GM12878 (cell line): ENCODE data around the gene ASAP3. TPM values are rescaled to one million over a fixed set of nuclear protein-coding genes. Genes with fewer than 3 reads are reported as not detected.

Source experiments
- ATAC-seq: fragments of 200-7000 bp; cut with Tn5 transposase; 3 replicates; pipeline ENCODE4 v1.9.1; 2020; ENCODE audit warnings: mild to moderate bottlenecking, moderate library complexity
- BruUV-seq: library from RNA; stranded (reverse); fragments of 400-500 nt; replicated peaks from 2 replicates; lab custom pipeline; 2021; lab: Mats Ljungman, UMichigan
- CTCF ChIA-PET: fragments of 300-600 bp; sonication (Branson Sonifier 250); formaldehyde crosslinking; extraction: SDS; loops from one replicate; lab custom pipeline; 2021; ENCODE audit warnings: inconsistent platforms; lab: Yijun Ruan, JAX
- POLR2A ChIA-PET: fragments of 350-600 bp; formaldehyde crosslinking; extraction: SDS; loops from one replicate; lab custom pipeline; 2021; ENCODE audit warnings: inconsistent platforms; lab: Charles Lee
- RAD21 ChIA-PET: fragments of 300-600 bp; sonication (Branson Sonifier 250); formaldehyde crosslinking; loops from one replicate; lab custom pipeline; 2023; ENCODE audit warnings: antibody characterized with exemption; ENCODE audit not compliant: unreplicated experiment; lab: Charles Lee
- SMC1A ChIA-PET: fragments of 300-600 bp; sonication (Branson Sonifier 250); formaldehyde crosslinking; loops from one replicate; lab custom pipeline; 2023; ENCODE audit not compliant: unreplicated experiment, uncharacterized antibody; lab: Charles Lee
- DNase-seq: peaks from one replicate; pipeline ENCODE4 v3.0.0-alpha.2; 2011; ENCODE audit warnings: low read depth, low spot score
- FAIRE-seq: peaks from 3 replicates; lab custom pipeline; 2011; peaks lifted over from hg19 to GRCh38; lab: Jason Lieb, UNC
- H2AFZ ChIP-seq: 2 replicates; pipeline ENCODE4 v1.6.0; 2011; ENCODE audit warnings: low read depth, low read length, control low read depth; ENCODE audit not compliant: control insufficient read depth
- H3K27ac ChIP-seq: 2 replicates; pipeline ENCODE4 v1.5.1; 2011; ENCODE audit warnings: control low read depth; ENCODE audit not compliant: control insufficient read depth, insufficient read depth
- H3K27me3 ChIP-seq, 2 experiments: replicated peaks in 1 of 2; 2 replicates each; pipeline versions ENCODE4 v1.6.0 to v1.6.1; 2011; ENCODE audit warnings: low read length in 1 of 2; ENCODE audit not compliant: control insufficient read depth in 2 of 2, insufficient read depth in 2 of 2
- H3K36me3 ChIP-seq, 2 experiments: 2 replicates each; pipeline ENCODE4 v1.5.1; 2011; ENCODE audit warnings: low read length in 1 of 2; ENCODE audit not compliant: control insufficient read depth in 2 of 2, insufficient read depth in 2 of 2
- H3K4me1 ChIP-seq: 2 replicates; pipeline ENCODE4 v1.6.1; 2011; ENCODE audit warnings: mild to moderate bottlenecking, low read length, moderate library complexity, mixed read lengths; ENCODE audit not compliant: control insufficient read depth, insufficient read depth
- H3K4me2 ChIP-seq: 2 replicates; pipeline ENCODE4 v1.6.0; 2011; ENCODE audit warnings: control low read depth; ENCODE audit not compliant: control insufficient read depth, insufficient read depth
- H3K4me3 ChIP-seq: fragments of 200-600 bp; sonication (generic); 2 replicates; pipeline ENCODE4 v1.5.1; 2016
- H3K79me2 ChIP-seq: 2 replicates; pipeline ENCODE4 v1.6.0; 2011; ENCODE audit warnings: low read length; ENCODE audit not compliant: control insufficient read depth, insufficient read depth
- H3K9ac ChIP-seq: 2 replicates; pipeline ENCODE4 v1.8.0; 2011; ENCODE audit warnings: low read length, control low read depth, mixed read lengths; ENCODE audit not compliant: control insufficient read depth, insufficient read depth
- H3K9me3 ChIP-seq: replicated peaks from 3 replicates; pipeline ENCODE4 v1.5.1; 2011; ENCODE audit warnings: mild to moderate bottlenecking, low read length; ENCODE audit not compliant: control insufficient read depth, insufficient read depth
- H4K20me1 ChIP-seq: 2 replicates; pipeline ENCODE4 v1.6.0; 2011; ENCODE audit not compliant: control insufficient read depth, insufficient read depth
- BACH1 ChIP-seq: fragments of 450-650 bp; IDR thresholded peaks from 2 replicates; pipeline ENCODE4 v1.6.1; 2017; ENCODE audit warnings: mild to moderate bottlenecking, borderline replicate concordance
- BCL11A ChIP-seq: IDR thresholded peaks from 2 replicates; pipeline ENCODE4 v1.6.1; 2011; ENCODE audit warnings: low read depth, low read length
- CEBPZ ChIP-seq: fragments of 150-350 bp; IDR thresholded peaks from 2 replicates; pipeline ENCODE4 v1.6.1; 2016; ENCODE audit warnings: low read depth, low read length
- GABPA ChIP-seq: IDR thresholded peaks from 2 replicates; pipeline ENCODE4 v1.6.1; 2014; ENCODE audit warnings: antibody characterized with exemption, low read depth, mild to moderate bottlenecking, inconsistent platforms
- MYB ChIP-seq: fragments of 150-350 bp; IDR thresholded peaks from 2 replicates; pipeline ENCODE4 v1.6.1; 2014; ENCODE audit warnings: mild to moderate bottlenecking, low read depth, low read length, borderline replicate concordance
- PML ChIP-seq: IDR thresholded peaks from 2 replicates; pipeline ENCODE4 v1.6.1; 2012; ENCODE audit warnings: low read length, inconsistent platforms
- RCOR1 ChIP-seq: conservative IDR thresholded peaks from 2 replicates; pipeline ENCODE4 v1.6.1; 2012; ENCODE audit warnings: low read depth, low read length, improper control_type of control experiment
- SRF ChIP-seq, 2 experiments: IDR thresholded peaks; 2 replicates each; pipeline ENCODE4 v1.6.1; 2011; ENCODE audit warnings: low read depth in 2 of 2, low read length in 2 of 2, mild to moderate bottlenecking in 1 of 2, moderate library complexity in 1 of 2
- TBL1XR1 ChIP-seq: IDR thresholded peaks from 2 replicates; pipeline ENCODE4 v1.6.1; 2012; ENCODE audit warnings: low read depth, low read length, improper control_type of control experiment
- ZNF207 ChIP-seq: fragments of 450-650 bp; IDR thresholded peaks from 2 replicates; pipeline ENCODE4 v1.6.1; 2014; ENCODE audit warnings: antibody characterized with exemption, mild to moderate bottlenecking, borderline replicate concordance
- ZSCAN29 ChIP-seq: fragments of 450-650 bp; IDR thresholded peaks from 2 replicates; pipeline ENCODE4 v1.6.1; 2017; ENCODE audit warnings: mild to moderate bottlenecking, moderate library complexity
- WGBS: methylation state at CpG from one replicate; pipeline ENCODE4 v1.1.6; 2016; ENCODE audit warnings: low lambda C conversion rate; ENCODE audit not compliant: insufficient replicate concordance, insufficient coverage; ENCODE audit errors: missing lambda C conversion rate; 5-methylcytosine and 5-hydroxymethylcytosine counted together
- in situ Hi-C: fragments of 300-500 bp; cut with MboI; formaldehyde crosslinking; loops from 9 replicates; pipeline ENCODE4 v1.14.3; 2018; ENCODE audit warnings: mixed read lengths
- intact Hi-C: fragments of 100-400 bp; cut with micrococcal nuclease; formaldehyde crosslinking; loops from one replicate; pipeline ENCODE4 v1.14.2; 2022; ENCODE audit not compliant: unreplicated experiment
- polyA plus RNA-seq, 11 experiments: library from polyadenylated mRNA; depleted of rRNA in 4 of 11; unstranded in 6 of 11; stranded (reverse) in 5 of 11; fragments of >200 nt; fragmentation: Nextera tagmentation in 4 of 11; fragmentation: Illumina TruSeq in 1 of 11; extraction: Ambion mirVana in 4 of 11; extraction: Trizol in 1 of 11; gene quantifications; 1 replicate in 1 of 11; 2 replicates in 10 of 11; pipeline versions ENCODE4 v1.2.1 to v1.2.3, GENCODE V29; 2011 to 2016; ENCODE audit warnings: inconsistent platforms in 2 of 11, missing spikeins in 2 of 11, low read depth in 1 of 11
- total RNA-seq, 4 experiments: library from RNA; depleted of rRNA in 3 of 4; stranded (reverse); fragments of >200 nt in 3 of 4; fragmentation: Illumina TruSeq in 1 of 4; extraction: Trizol in 1 of 4; gene quantifications; 2 replicates each; pipeline versions ENCODE4 v1.2.1 to v1.2.3, GENCODE V29; 2013 to 2021
- TF ChIP-seq, protein P1 (sequence below): fragments of 450-650 bp; IDR thresholded peaks from 2 replicates; pipeline ENCODE4 v1.6.1; 2016; ENCODE audit warnings: mild to moderate bottlenecking, moderate library complexity, borderline replicate concordance
- TF ChIP-seq, protein P2 (sequence below): fragments of 450-650 bp; IDR thresholded peaks from 2 replicates; pipeline ENCODE4 v1.6.1; 2016; ENCODE audit warnings: mild to moderate bottlenecking

Gene ASAP3
- total and polyA plus RNA-seq, 10 of the 15 experiments (the other 5 are each of a cell fraction or from before 2014, with no cell fraction given) = 0.04 to 0.92 (median 0.34) TPM; not detected in 1

GRCh38 chr1:23423415-23424292, 60.3 kb downstream of the ASAP3 start (continued):
- TF ChIP-seq, protein P1, sequence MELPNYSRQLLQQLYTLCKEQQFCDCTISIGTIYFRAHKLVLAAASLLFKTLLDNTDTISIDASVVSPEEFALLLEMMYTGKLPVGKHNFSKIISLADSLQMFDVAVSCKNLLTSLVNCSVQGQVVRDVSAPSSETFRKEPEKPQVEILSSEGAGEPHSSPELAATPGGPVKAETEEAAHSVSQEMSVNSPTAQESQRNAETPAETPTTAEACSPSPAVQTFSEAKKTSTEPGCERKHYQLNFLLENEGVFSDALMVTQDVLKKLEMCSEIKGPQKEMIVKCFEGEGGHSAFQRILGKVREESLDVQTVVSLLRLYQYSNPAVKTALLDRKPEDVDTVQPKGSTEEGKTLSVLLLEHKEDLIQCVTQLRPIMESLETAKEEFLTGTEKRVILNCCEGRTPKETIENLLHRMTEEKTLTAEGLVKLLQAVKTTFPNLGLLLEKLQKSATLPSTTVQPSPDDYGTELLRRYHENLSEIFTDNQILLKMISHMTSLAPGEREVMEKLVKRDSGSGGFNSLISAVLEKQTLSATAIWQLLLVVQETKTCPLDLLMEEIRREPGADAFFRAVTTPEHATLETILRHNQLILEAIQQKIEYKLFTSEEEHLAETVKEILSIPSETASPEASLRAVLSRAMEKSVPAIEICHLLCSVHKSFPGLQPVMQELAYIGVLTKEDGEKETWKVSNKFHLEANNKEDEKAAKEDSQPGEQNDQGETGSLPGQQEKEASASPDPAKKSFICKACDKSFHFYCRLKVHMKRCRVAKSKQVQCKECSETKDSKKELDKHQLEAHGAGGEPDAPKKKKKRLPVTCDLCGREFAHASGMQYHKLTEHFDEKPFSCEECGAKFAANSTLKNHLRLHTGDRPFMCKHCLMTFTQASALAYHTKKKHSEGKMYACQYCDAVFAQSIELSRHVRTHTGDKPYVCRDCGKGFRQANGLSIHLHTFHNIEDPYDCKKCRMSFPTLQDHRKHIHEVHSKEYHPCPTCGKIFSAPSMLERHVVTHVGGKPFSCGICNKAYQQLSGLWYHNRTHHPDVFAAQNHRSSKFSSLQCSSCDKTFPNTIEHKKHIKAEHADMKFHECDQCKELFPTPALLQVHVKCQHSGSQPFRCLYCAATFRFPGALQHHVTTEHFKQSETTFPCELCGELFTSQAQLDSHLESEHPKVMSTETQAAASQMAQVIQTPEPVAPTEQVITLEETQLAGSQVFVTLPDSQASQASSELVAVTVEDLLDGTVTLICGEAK = no peak
- TF ChIP-seq PML (no peak), ZSCAN29 (no peak), SRF (IDR thresholded peaks at IDR 0.05; ENCODE audit: low read depth in 2 of 2, low read length in 2 of 2) (no peak), GABPA (no peak)

DNA sequence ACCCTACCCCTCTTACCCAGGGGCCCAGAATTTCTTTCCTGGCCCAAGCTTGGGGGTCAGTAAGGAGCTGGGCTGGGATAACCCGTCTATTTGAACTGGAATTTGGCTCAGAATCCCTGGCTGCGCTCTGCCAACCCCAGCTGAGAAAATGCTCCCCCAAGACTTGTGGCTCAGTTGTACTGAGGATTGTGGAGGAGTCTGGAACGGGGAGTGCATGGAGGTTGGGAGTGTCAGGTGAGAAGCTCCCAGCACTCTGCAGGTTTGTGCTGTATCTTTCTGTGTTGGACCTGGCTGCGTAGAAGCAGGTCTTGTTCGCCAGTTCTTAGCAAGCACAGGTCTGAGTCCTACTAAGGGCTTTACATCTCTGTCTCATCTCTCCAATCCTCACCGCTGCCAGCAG, 61.0 kb downstream of the ASAP3 start:
- Histone ChIP-seq H3K27me3 (peaks cover 6 to 7% of the 10 kb centered on the region in 2 experiments), H3K27ac (no peak overlapping the region), H3K4me1 (no peaks in the 10 kb centered on the region; the same call in 1 of the 2 replicates), H3K4me3 (no peak overlapping the region), H3K9me3 (no peaks in the 10 kb centered on the region), H4K20me1 (no peaks in the 10 kb centered on the region), H3K36me3 (no peaks in the 10 kb centered on the region), H3K79me2 (no peaks in the 10 kb centered on the region), H3K4me2 (no peak overlapping the region), H3K9ac (no peak overlapping the region), H2AFZ (no peak overlapping the region)
- ChIA-PET RAD21 (no interaction called here), CTCF (interaction anchor here (1.5 kb wide), 1 partner anchor 19 kb away, joined by 5 read pairs; no protein-coding TSS in a partner anchor), POLR2A (no interaction called here), SMC1A (no interaction called here)
- intact Hi-C loops = no loop called here
- ATAC-seq (no peak), DNase-seq (no peak), FAIRE-seq (no peak)
- no TSS peak for BruUV-seq
- in situ Hi-C loops = no loop called here
- WGBS = 50% methylated on average over 6 of the region's 6 CpGs
- TF ChIP-seq TBL1XR1 = no peak
- TF ChIP-seq, protein P2, sequence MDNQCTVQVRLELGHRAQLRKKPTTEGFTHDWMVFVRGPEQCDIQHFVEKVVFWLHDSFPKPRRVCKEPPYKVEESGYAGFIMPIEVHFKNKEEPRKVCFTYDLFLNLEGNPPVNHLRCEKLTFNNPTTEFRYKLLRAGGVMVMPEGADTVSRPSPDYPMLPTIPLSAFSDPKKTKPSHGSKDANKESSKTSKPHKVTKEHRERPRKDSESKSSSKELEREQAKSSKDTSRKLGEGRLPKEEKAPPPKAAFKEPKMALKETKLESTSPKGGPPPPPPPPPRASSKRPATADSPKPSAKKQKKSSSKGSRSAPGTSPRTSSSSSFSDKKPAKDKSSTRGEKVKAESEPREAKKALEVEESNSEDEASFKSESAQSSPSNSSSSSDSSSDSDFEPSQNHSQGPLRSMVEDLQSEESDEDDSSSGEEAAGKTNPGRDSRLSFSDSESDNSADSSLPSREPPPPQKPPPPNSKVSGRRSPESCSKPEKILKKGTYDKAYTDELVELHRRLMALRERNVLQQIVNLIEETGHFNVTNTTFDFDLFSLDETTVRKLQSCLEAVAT = no peak
- TF ChIP-seq CEBPZ = no peak
- no peak for TF ChIP-seq RCOR1
- no peak for TF ChIP-seq ZNF207
- no peak for TF ChIP-seq MYB
- TF ChIP-seq BCL11A = no peak
- no peak for TF ChIP-seq BACH1
